Endothelial cell of umbilical vein (primary cell): ENCODE data around the gene CELF1. TPM values are rescaled to one million over a fixed set of nuclear protein-coding genes. Genes with fewer than 3 reads are reported as not detected.

ENCODE experiments used
- BruUV-seq: library from RNA; stranded (reverse); fragments of 400-500 nt; replicated peaks from 2 replicates; lab custom pipeline; 2021; lab: Mats Ljungman, UMichigan
- CTCF ChIA-PET: fragments of 300-600, 350-600 bp; sonication (Branson Sonifier 250); formaldehyde crosslinking; loops from one replicate; lab custom pipeline; 2021; ENCODE audit warnings: antibody characterized with exemption, inconsistent platforms; lab: Charles Lee
- POLR2A ChIA-PET: fragments of 300-600, 350-600 bp; sonication (Branson Sonifier 250); formaldehyde crosslinking; loops from one replicate; lab custom pipeline; 2021; ENCODE audit warnings: antibody characterized with exemption, inconsistent platforms; lab: Charles Lee
- DNase-seq: peaks from one replicate; pipeline ENCODE4 v3.0.0-alpha.2; 2011; ENCODE audit warnings: low read depth, low spot score
- FAIRE-seq: peaks from 2 replicates; lab custom pipeline; 2011; peaks lifted over from hg19 to GRCh38; lab: Jason Lieb, UNC
- H2AFZ ChIP-seq: 2 replicates; pipeline ENCODE4 v1.6.0; 2012; ENCODE audit warnings: low read depth, low read length, control low read depth, inconsistent platforms
- H3K27ac ChIP-seq: 2 replicates; pipeline ENCODE4 v1.5.1; 2011; ENCODE audit warnings: low read depth, mild to moderate bottlenecking, control low read depth, low read length, moderate library complexity; ENCODE audit not compliant: insufficient read depth
- H3K27me3 ChIP-seq, 2 experiments: 2 replicates each; pipeline versions ENCODE4 v1.6.0 to v1.6.1; 2011; ENCODE audit warnings: low read length in 2 of 2, mixed read lengths in 1 of 2; ENCODE audit not compliant: control insufficient read depth in 2 of 2, insufficient read depth in 2 of 2
- H3K36me3 ChIP-seq, 2 experiments: 2 replicates in 1 of 2; 3 replicates in 1 of 2; pipeline ENCODE4 v1.5.1; 2011; ENCODE audit warnings: low read length in 2 of 2, mild to moderate bottlenecking in 1 of 2, moderate library complexity in 1 of 2; ENCODE audit not compliant: control insufficient read depth in 2 of 2, insufficient read depth in 2 of 2; ENCODE audit errors: extremely low read depth in 1 of 2
- H3K4me1 ChIP-seq: 3 replicates; pipeline ENCODE4 v1.5.1; 2011; ENCODE audit warnings: mild to moderate bottlenecking, low read length; ENCODE audit not compliant: control insufficient read depth, insufficient read depth; ENCODE audit errors: extremely low read depth
- H3K4me2 ChIP-seq: 2 replicates; pipeline ENCODE4 v1.6.1; 2011; ENCODE audit warnings: low read length, control low read depth, mixed read lengths; ENCODE audit not compliant: insufficient read depth
- H3K4me3 ChIP-seq, 3 experiments: fragments of 200-600 bp in 1 of 3; sonication (generic), shearing (Covaris generic) in 1 of 3; replicated peaks in 1 of 3; 2 replicates each; pipeline ENCODE4 v1.5.1; 2011 to 2016; ENCODE audit warnings: control low read depth in 3 of 3, low read length in 3 of 3, mild to moderate bottlenecking in 2 of 3, inconsistent platforms in 1 of 3, low read depth in 1 of 3, moderate library complexity in 1 of 3; ENCODE audit not compliant: insufficient read depth in 1 of 3
- H3K79me2 ChIP-seq: 2 replicates; pipeline ENCODE4 v1.6.0; 2012; ENCODE audit warnings: low read length, inconsistent platforms; ENCODE audit not compliant: control insufficient read depth, insufficient read depth
- H3K9ac ChIP-seq: replicated peaks from 2 replicates; pipeline ENCODE3; 2011; ENCODE audit warnings: low read length, control low read depth; ENCODE audit not compliant: insufficient read depth; ENCODE audit errors: extremely low read depth
- H3K9me1 ChIP-seq: replicated peaks from 3 replicates; pipeline ENCODE4 v1.6.0; 2011; ENCODE audit warnings: mild to moderate bottlenecking, low read length; ENCODE audit not compliant: control insufficient read depth, insufficient read depth; ENCODE audit errors: extremely low read depth
- H3K9me3 ChIP-seq: replicated peaks from 2 replicates; pipeline ENCODE4 v1.5.1; 2012; ENCODE audit warnings: low read length, inconsistent platforms; ENCODE audit not compliant: control insufficient read depth, insufficient read depth
- H4K20me1 ChIP-seq: replicated peaks from 2 replicates; pipeline ENCODE3; 2011; ENCODE audit warnings: mild to moderate bottlenecking, low read length; ENCODE audit not compliant: control insufficient read depth, insufficient read depth; ENCODE audit errors: extremely low read depth
- CTCF ChIP-seq, 2 donors: IDR thresholded peaks; 1 replicate in 1 of 2; 2 replicates in 1 of 2; pipeline ENCODE4 v1.5.1; 2011; ENCODE audit warnings: low read length in 2 of 2, mild to moderate bottlenecking in 2 of 2, moderate library complexity in 2 of 2, control low read depth in 1 of 2, inconsistent platforms in 1 of 2, low read depth in 1 of 2; ENCODE audit not compliant: insufficient read depth in 1 of 2; ENCODE audit errors: extremely low read depth in 1 of 2
- EZH2 ChIP-seq: IDR thresholded peaks from 2 replicates; pipeline ENCODE4 v1.6.1; 2012; ENCODE audit warnings: borderline replicate concordance, low read depth, mild to moderate bottlenecking, moderate library complexity, low read length, inconsistent platforms; ENCODE audit not compliant: severe bottlenecking
- FOS ChIP-seq: IDR thresholded peaks from 2 replicates; pipeline ENCODE4 v1.6.1; 2011; ENCODE audit warnings: mild to moderate bottlenecking, low read length, moderate library complexity, borderline replicate concordance; ENCODE audit not compliant: insufficient read depth
- GATA2 ChIP-seq: IDR thresholded peaks from 2 replicates; pipeline ENCODE4 v1.7.0; 2011; ENCODE audit warnings: low read depth, mild to moderate bottlenecking, moderate library complexity, mixed read lengths, low read length; ENCODE audit not compliant: insufficient read length, insufficient read depth
- JUN ChIP-seq: IDR thresholded peaks from 2 replicates; pipeline ENCODE4 v1.6.1; 2011; ENCODE audit warnings: borderline replicate concordance, low read depth; ENCODE audit not compliant: insufficient read length, insufficient read depth
- MYC ChIP-seq: IDR thresholded peaks from one replicate; pipeline ENCODE4 v1.6.1; 2011; ENCODE audit warnings: mild to moderate bottlenecking, low read depth, low read length
- POLR2A ChIP-seq: IDR thresholded peaks from 2 replicates; pipeline ENCODE4 v1.6.1; 2012; ENCODE audit warnings: low read depth, mild to moderate bottlenecking, control low read depth, low read length
- POLR2AphosphoS5 ChIP-seq: IDR thresholded peaks from 2 replicates; pipeline ENCODE4 v1.6.1; 2012; ENCODE audit warnings: low read depth, mild to moderate bottlenecking, control low read depth, low read length, moderate library complexity; ENCODE audit not compliant: insufficient read depth
- dilution Hi-C: fragments of 300-500 bp; cut with MboI; formaldehyde crosslinking; loops from one replicate; pipeline ENCODE4 v1.15.0; 2019; ENCODE audit warnings: low sequenced_read_pairs; ENCODE audit not compliant: extremely low pct_ligation_motif_present
- intact Hi-C: fragments of 100-400 bp; cut with micrococcal nuclease; formaldehyde crosslinking; loops from one replicate; pipeline ENCODE4 v1.10.0; 2022
- polyA plus RNA-seq, 4 experiments: library from polyadenylated mRNA; depleted of rRNA in 3 of 4; stranded (reverse) in 3 of 4; unstranded in 1 of 4; fragments of >200 nt; gene quantifications; 2 replicates each; pipeline versions ENCODE4 v1.2.1 to v1.2.3, GENCODE V29; 2011 to 2012; ENCODE audit warnings: missing spikeins in 1 of 4
- total RNA-seq: library from RNA; stranded (reverse); gene quantifications from 2 replicates; pipeline ENCODE4 v1.2.3, GENCODE V29; 2021
- TF ChIP-seq, protein P1 (sequence below): IDR thresholded peaks from 2 replicates; pipeline ENCODE4 v1.6.1; 2011; ENCODE audit not compliant: insufficient read depth, insufficient read length

The CELF1 gene
- total and polyA plus RNA-seq, 2 donors (not counting 3 experiments of a cell fraction or from before 2014, with no cell fraction given): 66.3 to 120 TPM

- Histone ChIP-seq H3K4me3 (no peak overlapping the region), H3K9ac (no peak overlapping the region), H3K4me2 (no peak overlapping the region), H3K9me3 (no peaks in the 10 kb centered on the region), H3K36me3 (no peaks in the 10 kb centered on the region), H3K27me3 (no peaks in the 10 kb centered on the region), H3K4me1 (no peaks in the 10 kb centered on the region), H4K20me1 (no peaks in the 10 kb centered on the region), H3K9me1 (no peaks in the 10 kb centered on the region), H3K79me2 (no peaks in the 10 kb centered on the region), H3K27ac (no peak overlapping the region), H2AFZ (no peak overlapping the region)
- dilution Hi-C loops: no loop called here
- BruUV-seq: no TSS peak
- TF ChIP-seq FOS (no peak), GATA2 (no peak), MYC (no peak), JUN (no peak), EZH2 (no peak)
- DNase-seq (no peak), FAIRE-seq (no peak)
- intact Hi-C loops: no loop called here
- POLR2A ChIA-PET: interaction anchor here (0.6 kb wide), 1 partner anchor 166 kb away, joined by 3 read pairs; no protein-coding TSS in a partner anchor
- CTCF ChIA-PET: interaction anchor here (1.4 kb wide), 1 partner anchor 25 kb away, joined by 4 read pairs; no protein-coding TSS in a partner anchor
Measured at GRCh38 chr11:47437746-47438418, 115.0 kb downstream of the CELF1 start.

- Histone ChIP-seq H3K4me3 (no peak overlapping the region), H2AFZ (no peak overlapping the region), H3K79me2 (no peaks in the 10 kb centered on the region), H3K27me3 (no peaks in the 10 kb centered on the region), H3K4me2 (no peak overlapping the region), H3K9me3 (no peaks in the 10 kb centered on the region), H3K4me1 (no peaks in the 10 kb centered on the region), H4K20me1 (no peaks in the 10 kb centered on the region), H3K9ac (no peak overlapping the region), H3K36me3 (no peaks in the 10 kb centered on the region), H3K9me1 (no peaks in the 10 kb centered on the region), H3K27ac (no peak overlapping the region)
- ChIA-PET POLR2A (no interaction called here), CTCF (no interaction called here)
- no TSS peak for BruUV-seq
- intact Hi-C loops: no loop called here
- TF ChIP-seq FOS: no peak
- TF ChIP-seq POLR2AphosphoS5: no peak
- no peak for TF ChIP-seq POLR2A
- TF ChIP-seq, protein P1, sequence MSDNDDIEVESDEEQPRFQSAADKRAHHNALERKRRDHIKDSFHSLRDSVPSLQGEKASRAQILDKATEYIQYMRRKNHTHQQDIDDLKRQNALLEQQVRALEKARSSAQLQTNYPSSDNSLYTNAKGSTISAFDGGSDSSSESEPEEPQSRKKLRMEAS: no peak
- no peak for TF ChIP-seq CTCF (IDR thresholded peaks at IDR 0.05; ENCODE audit: extremely low read depth in 1 of 2, insufficient read depth in 1 of 2, low read depth in 1 of 2, low read length in 2 of 2)
- TF ChIP-seq JUN: no peak
- no peak for TF ChIP-seq GATA2
- no peak for TF ChIP-seq MYC
- dilution Hi-C loops: no loop called here
- no peak for DNase-seq
- FAIRE-seq: no peak
Measured at GRCh38 chr11:47437218-47437745, 115.7 kb downstream of the CELF1 start.
